Activated CD4-positive, CD25-positive, alpha-beta regulatory T cell treated with anti-CD3 and anti-CD28 coated beads, Interleukin-2, amount 50 U/mL, for 72 hours (primary cell): Measurements from ENCODE around the gene CRYAB.

Experiments used
- DNase-seq: peaks from one replicate; pipeline ENCODE4 v3.0.0; 2021

CRYAB gene, protein sequence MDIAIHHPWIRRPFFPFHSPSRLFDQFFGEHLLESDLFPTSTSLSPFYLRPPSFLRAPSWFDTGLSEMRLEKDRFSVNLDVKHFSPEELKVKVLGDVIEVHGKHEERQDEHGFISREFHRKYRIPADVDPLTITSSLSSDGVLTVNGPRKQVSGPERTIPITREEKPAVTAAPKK

DNA sequence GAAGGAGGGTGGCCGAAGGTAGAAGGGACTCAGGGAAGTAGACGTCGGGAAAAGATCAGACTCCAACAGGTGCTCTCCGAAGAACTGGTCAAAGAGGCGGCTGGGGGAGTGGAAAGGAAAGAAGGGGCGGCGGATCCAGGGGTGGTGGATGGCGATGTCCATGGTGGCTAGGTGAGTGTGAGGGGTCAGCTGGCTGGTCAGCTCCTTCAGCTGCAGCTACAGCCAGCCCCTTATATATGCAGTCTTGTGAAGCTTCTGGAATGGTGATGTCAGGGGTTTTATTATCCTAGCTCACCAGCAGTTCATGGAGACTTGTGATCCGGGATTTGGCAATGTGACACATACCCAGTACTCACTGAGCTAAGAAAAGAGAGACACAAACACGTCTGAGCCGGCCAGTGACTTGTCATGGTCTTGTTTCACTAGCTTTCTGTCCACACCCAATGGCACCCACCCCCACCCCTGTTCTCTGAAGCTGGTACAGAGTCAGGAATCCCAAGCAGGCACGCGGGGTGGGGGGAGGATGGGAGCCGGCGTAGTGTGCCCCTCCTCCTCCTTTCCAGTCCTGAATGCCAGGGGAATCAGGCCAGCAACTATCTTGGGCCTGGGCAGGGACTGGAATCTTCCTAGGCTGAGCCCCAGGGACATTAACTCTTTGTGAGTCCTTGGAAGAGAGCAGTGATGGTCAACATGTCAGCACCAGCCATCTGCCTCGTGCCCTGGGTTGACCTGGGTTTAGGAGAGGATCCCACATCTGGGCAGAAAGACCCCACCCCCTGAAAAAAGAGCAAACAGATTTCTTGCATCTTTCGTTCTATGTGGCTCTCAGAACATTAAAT lies at the start of gene CRYAB:
CRYAB (minus strand) TSS at position 208 of the 839 bp plus-strand sequence; CDS start at position 162, 46 bp downstream.
- DNase-seq = no peak

DNA sequence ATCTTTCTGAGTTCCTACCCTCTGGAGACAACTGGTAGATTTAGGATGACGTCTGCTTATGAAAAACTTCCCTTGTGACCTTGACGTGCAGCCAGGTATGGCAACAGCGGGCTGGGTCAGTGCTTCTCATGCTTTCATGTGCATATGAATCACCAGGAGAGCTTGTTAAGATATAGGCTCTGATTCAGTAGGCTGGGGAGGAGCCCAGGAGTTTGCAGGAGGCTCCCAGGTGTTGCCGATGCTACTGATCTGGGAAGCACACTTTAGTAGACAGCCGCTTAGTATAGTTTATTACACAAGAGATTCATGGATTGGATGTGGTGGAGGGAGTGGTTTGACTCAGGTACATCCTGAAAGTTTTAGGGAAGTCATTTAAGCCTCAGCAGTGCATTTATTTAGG lies 49.3 kb upstream of the CRYAB start:
- DNase-seq = no peak

DNA sequence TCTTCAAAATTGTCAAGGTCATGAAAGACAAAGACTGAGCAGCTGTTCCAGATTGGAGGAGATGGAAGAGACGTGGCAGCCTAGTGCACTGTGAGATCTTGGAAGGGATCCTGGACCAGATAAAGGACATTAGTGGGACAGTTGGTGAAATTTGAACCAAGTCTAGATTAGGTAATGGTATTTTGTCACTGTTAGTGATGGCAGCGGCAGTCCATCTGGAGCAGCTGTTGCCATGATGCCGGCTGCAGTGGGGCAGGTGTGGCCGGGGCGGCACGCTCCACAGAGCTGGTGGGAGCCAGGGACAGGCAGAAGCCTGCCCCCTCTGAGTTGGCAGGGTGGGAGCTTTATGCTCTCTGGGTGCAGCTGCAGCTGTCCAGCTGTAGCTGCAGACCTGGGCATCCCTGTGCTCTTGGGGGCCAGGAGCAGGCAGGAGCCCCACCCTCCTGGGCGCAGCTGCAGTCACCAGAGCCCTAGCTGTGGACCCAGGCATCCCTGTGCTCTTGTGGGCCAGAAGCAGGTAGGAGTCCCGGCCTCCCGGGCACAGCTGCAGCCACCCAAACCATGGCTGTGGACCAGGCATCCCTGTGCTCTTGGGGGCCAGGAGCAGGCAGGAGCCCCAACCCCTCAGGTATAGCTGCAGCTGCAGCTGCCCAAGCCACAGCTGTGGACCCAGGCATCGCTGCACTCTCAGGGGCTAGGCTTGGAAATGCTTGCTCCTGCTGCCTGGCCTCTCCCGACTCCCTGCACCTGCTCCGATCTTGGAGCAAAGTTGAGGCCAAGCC lies 46.3 kb upstream of the CRYAB start:
- DNase-seq = no peak

DNA sequence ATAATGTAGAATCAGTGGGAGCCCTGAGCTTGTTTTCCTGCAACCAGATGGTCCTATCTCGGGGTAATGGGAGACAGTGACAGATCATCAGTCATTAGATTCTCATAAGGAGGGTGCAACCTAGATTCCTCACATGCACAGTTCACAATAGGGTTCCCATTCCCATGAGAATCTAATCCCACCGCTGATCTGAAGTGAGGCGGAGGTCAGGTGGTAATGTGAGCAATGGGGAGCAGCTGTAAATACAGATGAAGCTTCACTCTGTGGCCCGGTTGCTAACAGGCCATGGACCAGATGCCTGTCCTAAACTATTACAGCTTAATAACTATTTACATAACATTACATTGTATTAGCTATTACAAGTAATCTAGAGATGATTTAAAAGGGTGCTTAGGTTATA lies 42.6 kb upstream of the CRYAB start:
- no peak for DNase-seq

DNA sequence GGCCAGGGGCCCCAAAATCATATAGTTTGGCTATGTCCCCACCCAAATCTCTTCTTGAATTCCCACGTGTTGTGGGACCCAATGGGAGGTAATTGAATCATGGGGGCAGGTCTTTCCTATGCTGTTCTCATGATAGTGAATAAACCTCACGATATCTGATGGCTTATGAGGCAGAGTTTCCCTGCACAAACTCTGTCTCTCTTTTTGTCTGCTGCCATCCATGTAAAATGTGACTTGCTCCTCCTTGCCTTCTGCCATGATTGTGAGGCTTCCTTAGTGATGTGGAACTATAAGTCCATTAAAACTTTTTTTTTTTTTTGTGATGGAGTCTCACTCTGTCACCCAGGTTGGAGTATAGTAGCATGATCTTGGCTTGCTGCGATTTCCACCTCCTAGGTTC lies 40.0 kb upstream of the CRYAB start:
- no peak for DNase-seq

DNA sequence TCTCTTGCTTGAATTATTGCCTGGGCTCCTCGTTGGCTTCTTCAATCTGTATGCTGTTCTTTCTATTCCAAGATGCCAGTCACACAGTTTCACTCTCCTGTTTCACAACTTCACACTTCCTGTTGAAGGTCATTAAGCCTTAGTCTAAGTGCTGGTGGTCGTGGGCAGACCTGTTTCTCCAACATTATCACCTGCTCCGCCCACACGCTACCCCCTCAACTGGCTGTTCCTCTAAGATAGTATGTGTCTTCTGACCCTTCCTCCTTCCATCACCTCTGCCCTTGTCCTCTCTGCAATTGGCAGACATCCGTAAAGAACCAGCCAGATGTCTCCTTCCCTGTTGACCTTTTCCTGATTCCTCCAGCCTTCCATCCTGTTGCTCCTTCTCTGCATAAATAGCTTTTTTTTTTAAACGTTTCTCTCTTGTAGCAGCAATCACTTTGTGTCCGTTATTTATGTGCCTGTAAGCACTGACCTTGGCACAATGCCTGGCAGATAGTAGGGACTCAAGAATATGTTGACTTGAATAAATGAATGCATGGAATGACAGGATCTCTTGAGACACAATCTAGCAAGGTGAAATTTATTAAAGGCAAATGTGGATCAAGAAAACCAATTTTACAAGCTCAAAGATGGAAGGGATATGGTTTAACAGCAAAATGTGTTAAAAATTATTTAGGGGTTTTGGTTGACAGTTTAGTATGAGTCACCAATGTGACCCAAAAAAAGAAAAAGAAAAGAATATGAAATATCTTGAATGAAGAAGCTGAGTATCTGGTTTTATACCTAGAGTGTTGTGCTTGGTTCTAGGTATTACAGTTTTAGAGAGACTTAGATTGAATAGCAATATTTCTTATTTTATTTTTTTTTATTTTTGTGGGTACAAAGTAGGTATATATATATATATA lies 38.2 kb upstream of the CRYAB start:
- no peak for DNase-seq

DNA sequence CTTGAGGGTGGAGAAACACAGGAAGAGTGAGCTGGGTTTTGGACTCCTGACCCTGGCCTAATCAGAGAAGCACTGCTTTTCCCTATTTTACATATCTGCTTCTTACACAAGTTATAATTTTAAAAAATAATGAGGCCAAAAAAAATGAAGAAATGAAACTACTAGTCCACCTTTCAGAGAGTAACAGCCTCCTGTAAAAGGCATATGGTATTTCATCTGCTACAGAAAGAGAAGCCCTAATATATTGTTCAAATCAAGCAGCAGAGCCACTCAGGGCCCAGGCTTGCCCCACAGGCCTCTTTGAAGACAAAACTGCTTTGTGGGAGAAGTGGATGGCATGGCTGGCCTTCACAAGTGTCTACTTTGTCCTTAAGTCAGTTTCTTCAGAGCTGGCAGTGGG lies 35.6 kb upstream of the CRYAB start:
- DNase-seq = no peak

DNA sequence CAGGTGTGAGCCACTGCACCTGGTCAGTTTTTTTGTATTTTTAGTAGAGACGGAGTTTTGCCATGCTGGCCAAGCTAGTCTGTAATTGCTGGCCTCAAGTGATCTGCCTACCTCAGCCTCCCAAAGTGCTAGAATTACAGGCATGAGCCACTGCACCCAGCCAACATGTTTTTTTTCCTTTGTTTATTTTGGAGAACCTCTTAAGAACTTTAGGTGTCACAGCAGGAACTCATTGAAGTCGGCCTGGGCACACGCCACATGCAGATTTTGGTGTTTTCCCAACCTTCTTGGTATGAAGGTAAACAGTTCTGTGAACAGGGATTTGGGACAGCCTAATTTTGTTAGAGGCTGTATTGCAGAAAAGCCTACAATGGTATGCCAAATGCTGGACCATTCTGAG lies 34.9 kb upstream of the CRYAB start:
- DNase-seq = no peak

DNA sequence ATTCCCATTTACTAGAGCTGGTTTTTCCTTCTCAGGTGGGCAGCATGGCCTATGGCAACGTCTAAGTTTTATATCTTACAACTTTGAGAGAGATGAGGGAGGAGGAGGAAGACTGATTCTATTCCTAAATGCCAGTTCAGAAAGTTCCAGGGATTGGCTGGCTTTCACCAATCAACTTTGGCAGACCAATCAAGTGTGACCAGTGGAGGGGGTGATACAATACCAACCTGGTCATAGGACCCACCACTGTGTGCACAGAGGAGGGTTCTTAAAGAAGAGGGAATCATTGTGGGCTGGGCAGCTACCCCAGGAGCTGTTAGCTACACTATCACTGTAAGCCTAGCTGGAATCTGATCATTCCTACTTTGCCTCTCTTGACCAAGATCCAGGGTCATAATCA lies 33.6 kb upstream of the CRYAB start:
- no peak for DNase-seq

DNA sequence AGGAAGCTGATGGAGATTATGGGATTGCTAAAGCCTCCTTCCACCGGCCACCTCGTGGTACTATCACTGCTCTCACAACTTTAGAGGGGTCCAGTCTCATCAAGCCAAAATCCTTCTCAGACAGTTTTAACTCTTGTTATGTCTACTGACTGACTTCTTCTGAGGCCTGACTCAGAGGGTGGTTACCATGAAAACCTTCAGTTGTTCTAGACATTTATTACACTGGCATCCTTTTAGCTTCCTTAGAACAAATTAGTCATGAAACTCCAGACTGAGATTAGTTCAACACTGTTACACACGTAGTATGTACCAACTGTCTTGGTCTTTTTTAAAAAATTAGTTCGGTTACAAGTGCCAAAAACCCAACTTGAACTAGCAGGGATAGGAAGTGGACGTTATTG lies 33.1 kb upstream of the CRYAB start:
- no peak for DNase-seq

DNA sequence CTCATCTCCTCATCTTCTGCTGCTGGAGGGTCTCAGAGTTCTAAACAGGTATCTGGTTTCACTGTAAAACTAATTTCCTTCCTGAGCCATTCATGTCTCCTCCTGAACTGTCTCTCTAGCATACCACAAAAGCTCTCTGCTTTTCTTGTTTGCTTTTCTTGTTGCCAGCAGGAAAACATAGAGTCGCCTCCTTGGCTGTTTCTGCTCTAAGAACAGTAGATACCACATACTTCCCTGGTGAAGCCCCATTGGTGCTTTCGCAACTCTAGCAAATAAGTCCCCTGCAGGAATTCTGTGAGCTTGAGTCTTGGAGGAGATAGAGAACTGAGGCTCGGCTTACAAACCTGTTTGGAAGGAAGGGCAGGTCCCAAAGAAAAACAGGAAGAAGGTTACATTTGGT lies 32.6 kb upstream of the CRYAB start:
- no peak for DNase-seq

DNA sequence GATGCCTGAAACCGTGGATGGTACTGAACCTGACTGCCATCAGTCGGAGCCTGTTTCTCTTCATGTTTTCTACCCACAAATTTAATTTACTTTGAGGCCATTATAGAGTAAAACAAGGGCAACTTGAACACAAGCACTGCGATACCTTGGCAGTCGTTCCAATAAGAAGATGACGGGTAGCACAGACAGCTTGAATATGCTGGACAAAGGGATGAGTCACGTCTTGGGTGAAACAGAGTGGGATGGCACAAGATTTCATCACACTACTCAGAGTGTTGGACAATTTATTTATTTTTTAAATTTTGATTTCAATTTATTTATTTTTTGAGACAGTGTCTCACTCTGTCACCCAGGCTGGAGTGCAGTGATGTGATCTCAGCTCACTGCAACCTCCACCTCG lies 31.3 kb upstream of the CRYAB start:
- no peak for DNase-seq

DNA sequence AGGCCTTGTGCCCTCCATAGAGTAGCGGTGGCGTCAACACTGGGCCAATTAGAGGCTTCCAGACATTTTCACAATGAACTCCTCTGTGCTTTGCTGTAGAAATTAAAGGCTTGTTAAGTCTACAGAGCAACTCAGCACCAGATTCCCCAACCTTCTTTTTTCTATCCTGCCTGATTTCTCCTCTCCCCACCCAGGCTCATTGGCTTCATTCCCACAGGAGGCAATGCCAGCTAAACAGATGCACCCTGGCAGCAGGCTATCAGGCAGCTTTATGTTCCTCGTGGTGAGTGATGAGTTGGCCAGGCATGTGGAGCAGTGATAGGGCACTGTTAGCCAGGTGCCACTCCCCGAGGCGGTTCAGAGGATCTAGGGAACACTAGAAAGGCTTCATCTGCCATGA lies 30.4 kb upstream of the CRYAB start:
- DNase-seq = no peak

DNA sequence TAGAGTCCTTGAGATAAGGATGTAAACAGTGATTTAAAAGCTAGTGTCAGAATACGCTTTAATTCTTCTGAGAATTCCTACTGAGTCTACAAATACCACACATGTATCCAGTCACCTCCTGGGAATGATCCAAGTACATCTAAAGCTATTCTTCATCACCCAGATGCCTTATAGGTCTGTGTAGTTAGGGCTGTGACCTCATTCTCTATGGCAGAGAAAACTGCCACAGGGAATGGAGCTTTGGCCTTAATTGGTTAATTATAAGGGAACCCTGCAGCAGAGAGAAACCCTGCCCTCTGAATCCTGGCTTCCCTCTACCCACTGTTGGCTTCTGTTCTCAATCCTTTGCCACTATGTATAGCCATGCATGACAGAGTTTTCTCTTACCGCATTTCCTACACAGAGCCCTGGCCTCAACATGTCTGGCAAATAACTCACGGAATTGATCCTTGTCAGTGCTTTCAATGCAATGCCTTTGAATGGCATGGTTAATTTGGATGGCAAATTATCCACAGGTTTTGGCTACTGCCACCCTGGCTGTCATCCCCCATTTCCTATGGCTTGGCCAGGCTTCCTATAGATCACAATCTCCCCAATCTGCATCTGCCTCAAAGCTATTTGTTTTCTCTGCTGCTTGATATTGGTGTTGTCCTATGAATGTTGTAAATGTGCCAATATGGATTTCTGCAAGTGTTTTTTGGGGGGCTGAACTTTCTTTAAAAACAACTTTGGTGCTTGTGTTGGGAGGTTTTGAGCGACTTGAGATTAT lies 28.4 kb upstream of the CRYAB start:
- no peak for DNase-seq

DNA sequence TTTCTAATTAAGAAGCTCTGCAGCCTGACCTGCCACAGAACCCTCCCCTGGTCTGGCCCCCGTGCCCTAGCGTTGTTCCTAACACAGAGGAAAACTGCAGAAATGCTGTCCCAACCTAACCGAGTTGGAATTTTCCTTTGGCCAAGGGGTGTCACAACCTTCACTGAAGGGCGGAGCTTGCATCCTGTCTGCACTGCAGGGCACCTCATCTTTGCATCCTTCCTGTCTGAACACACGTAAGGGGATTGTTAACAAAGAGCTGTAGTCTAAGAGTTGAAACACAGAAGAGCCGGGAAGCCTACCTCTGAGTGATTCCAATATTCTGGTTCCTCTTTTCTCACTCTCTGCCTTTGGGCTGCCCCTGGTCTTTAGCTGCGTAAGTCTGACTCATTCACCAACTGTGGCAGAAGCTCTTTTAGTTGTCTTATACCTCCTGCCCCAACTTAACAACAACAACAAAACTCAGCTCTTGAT lies 27.2 kb upstream of the CRYAB start:
- DNase-seq = no peak

DNA sequence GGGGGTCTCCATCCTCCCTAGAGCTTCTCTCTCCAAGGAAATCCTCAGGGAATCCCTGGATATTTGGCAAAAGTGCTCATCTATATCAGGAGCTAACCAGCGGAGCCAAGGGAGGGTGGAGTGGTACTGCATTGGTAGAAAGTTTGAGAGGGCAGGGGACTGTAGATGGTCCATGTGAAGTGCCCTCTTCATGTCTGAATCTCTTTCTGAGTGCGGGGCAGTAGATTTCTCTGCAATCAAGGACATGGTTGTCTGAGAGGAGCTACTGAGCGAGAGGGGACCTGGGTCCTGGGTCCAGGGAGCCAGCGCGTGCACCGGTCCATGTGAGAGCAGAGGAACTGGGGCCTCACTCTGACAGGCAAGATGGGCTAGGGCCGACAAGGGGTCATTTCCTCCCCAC lies 26.3 kb upstream of the CRYAB start:
- no peak for DNase-seq

DNA sequence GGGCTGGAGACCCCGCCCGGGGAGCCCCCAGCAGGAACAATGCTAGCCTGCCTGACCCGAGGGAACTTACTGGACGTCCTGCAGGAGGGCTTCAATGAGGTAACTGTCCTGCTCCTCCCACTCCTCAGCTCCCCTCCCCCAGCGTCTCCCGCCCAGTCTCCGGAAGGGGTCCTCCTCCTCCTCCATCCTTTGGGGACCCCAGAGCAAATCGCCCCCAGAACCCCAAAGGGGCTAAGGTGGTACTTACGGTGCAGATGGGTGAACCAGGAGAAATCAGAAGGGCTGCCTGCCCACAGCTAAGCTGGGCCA lies 25.8 kb upstream of the CRYAB start:
- no peak for DNase-seq

DNA sequence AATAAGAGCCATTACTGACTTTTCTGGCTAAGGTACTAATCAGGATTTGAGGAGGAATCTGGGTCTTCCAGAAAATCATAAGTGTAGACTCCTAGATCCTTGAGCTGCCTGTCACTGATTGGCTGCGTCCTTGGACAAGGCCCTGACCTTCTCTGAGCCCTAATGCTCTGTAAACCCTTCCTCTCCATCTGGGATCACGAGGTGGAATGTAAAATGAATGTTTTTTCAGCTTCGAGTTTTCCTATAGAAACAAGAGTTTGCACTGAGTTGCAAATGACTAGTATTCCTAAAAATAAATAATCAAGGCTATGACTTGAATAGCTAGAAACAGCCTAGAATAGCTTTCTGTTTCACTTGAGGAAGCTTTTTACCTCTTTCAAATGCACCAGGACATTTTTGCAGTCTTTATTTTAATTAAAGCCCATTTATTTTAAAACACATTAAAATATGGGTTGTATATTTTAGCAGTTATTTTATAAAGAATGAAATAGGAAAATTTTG lies 24.5 kb upstream of the CRYAB start:
- no peak for DNase-seq

DNA sequence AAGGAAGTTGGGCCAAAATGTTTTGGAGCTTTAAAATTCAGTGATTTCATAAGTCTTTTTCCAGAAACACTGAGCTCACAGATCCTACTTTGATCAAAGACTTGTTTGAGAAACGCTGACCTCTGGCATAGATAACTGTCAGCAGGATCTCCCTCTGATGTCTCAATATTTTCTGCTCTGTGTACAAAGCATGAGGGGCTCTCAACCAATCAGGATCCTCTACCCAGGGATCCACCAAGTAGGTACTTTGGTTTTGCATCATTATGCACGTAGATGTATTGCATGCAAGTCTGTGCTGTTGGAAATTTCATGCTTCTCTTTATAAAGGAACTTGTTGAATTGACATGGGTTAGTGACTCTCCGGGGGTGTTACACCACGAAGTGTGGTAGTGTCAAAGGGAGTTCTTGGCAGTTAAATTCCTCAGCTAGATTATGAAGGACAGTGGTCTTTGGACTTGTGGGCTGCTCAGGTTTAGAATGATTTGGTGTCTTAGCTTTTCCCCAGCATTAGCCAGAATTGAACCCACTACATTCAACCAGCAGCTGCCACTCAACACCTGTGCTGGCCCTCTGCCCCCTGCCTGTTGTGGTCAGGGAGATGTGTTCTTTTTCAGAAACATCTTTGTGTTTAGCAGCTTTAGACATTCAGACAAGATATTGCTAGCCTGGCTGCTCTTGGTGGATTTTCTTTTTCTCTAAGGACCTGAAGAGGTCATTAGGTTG lies 23.9 kb upstream of the CRYAB start:
- no peak for DNase-seq

DNA sequence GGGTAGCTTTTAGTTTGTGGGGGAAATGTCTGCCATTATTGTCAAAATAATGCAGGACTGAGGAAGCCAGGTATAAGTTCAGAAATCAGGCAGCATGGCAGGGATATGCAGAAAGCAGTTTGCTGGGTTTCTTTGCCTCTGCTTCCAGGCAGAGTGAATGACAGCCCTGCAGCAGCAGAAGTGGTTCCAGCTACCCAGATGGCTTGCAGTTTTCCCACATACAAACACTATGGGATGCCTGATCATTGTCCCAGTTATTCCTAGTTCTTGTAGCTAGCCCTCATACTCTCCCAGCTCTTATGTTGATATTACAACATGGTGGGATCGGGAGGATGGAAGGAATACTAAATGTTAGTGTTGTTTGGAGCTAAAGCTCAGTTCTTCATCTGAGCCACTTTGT lies 22.7 kb upstream of the CRYAB start:
- no peak for DNase-seq

DNA sequence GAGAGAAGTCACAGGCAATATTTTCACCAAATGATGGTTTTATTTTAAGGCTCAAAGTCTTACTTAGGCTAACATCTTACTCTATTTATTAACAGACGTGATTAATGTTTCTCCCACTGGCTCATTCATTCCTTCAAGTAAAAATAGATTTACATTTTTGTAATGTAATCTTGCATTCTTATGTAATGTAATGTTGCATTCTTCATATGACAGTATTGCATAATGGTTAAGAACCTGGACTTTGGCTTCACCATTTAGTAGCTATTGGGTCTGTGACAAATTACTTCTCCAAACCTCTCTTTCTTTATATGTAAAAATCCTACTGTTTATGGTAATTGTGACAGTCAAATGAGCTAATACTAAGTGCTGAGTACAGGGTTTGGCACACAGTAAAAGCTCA lies 22.3 kb upstream of the CRYAB start:
- no peak for DNase-seq
